Heart left ventricle (tissue), 16 donors: ENCODE results near the gene DNM3. TPM values are rescaled to one million over a fixed set of nuclear protein-coding genes. Genes with fewer than 3 reads are reported as not detected.

Source experiments
- ATAC-seq, 4 donors: fragments of 200-7000 bp; cut with Tn5 transposase; one replicate each; pipeline ENCODE4 v1.9.1; 2020 to 2022; ENCODE audit warnings: moderate library complexity in 4 of 4, mild to moderate bottlenecking in 3 of 4, moderate number of reproducible peaks in 1 of 4
- DNase-seq, 5 donors: peaks; one replicate each; pipeline ENCODE4 v3.0.0-alpha.2; 2020
- H3K27ac ChIP-seq, 12 donors: fragments of 200-600 bp; sonication (generic) in 4 of 12; one replicate each; pipeline versions ENCODE4 v1.5.0 to v1.8.0; 2016 to 2022; ENCODE audit warnings: mild to moderate bottlenecking in 2 of 12
- H3K27me3 ChIP-seq, 9 donors: fragments of 200-600 bp; sonication (generic) in 2 of 9; one replicate each; pipeline versions ENCODE4 v1.5.1 to v1.8.0; 2016 to 2022; ENCODE audit warnings: mild to moderate bottlenecking in 3 of 9
- H3K36me3 ChIP-seq, 9 donors: fragments of 200-600 bp; sonication (generic) in 2 of 9; one replicate each; pipeline versions ENCODE4 v1.5.0 to v1.8.0; 2018 to 2022; ENCODE audit warnings: mild to moderate bottlenecking in 2 of 9
- H3K4me1 ChIP-seq, 12 donors: fragments of 200-600 bp; sonication (generic) in 4 of 12; one replicate each; pipeline versions ENCODE4 v1.5.0 to v1.8.0; 2016 to 2022; ENCODE audit warnings: mild to moderate bottlenecking in 3 of 12
- H3K4me3 ChIP-seq, 12 donors: fragments of 200-600 bp; sonication (generic) in 4 of 12; one replicate each; pipeline versions ENCODE4 v1.5.0 to v1.8.0; 2017 to 2022; ENCODE audit warnings: mild to moderate bottlenecking in 9 of 12, moderate library complexity in 4 of 12
- H3K9me3 ChIP-seq, 12 donors: fragments of 200-600 bp; sonication (generic) in 4 of 12; one replicate each; pipeline versions ENCODE4 v1.5.0 to v1.8.0; 2016 to 2022; ENCODE audit warnings: mild to moderate bottlenecking in 1 of 12
- CTCF ChIP-seq, 12 donors: fragments of 200-600 bp; sonication (generic) in 4 of 12; IDR thresholded peaks; one replicate each; pipeline versions ENCODE4 v1.5.0 to v1.8.0; 2018 to 2022; ENCODE audit warnings: antibody characterized with exemption in 12 of 12, mild to moderate bottlenecking in 5 of 12
- POLR2A ChIP-seq, 2 donors: fragments of 450-650 bp; IDR thresholded peaks; one replicate each; pipeline ENCODE4 v1.6.1; 2017; ENCODE audit warnings: antibody characterized with exemption in 2 of 2, mild to moderate bottlenecking in 2 of 2, moderate library complexity in 2 of 2
- WGBS, 4 donors: extraction: QIAGEN DNeasy Blood & Tissue Kit in 2 of 4; methylation state at CpG; one replicate each; pipeline versions ENCODE4 v1.1.5 to v1.1.7; 2013 to 2018; 5-methylcytosine and 5-hydroxymethylcytosine counted together
- intact Hi-C, 10 donors: fragments of 100-400 bp; cut with DNase I; formaldehyde crosslinking; loops; one replicate each; pipeline versions ENCODE4 v1.11.1 to v1.14.2; 2022
- polyA plus RNA-seq, 2 donors: library from polyadenylated mRNA; stranded (reverse); fragments of 200-250 nt; gene quantifications; one replicate each; pipeline ENCODE4 v1.2.3, GENCODE V29; 2013
- total RNA-seq, 9 donors: library from RNA; depleted of rRNA in 2 of 9; stranded (reverse); fragments of >200 nt in 2 of 9; fragmentation: NEBNext Ultra II Directional in 3 of 9; extraction: Animal tissue kit (Norgen Biotek cat#: 25700) in 3 of 9; gene quantifications; one replicate each; pipeline versions ENCODE4 v1.1.0 to v1.2.4, GENCODE V29; 2016 to 2023
- donor health status: ischemic (EF 13 %, LVEDD 7.1; RV severe dilation, severe dysfunction).
- donor health status: healthy with polysubstance abuse.
- donor health status: DM: no; HTN: yes; CAD: no.
- donor health status: DM: no; HTN: no; CAD: no.
- donor health status: ischemic (EF 25% LVEDD 6.9; RV normal size, moderate dysfunction).
- donor health status: ischemic (EF 25% LVEDD 5.7; RV mildly dilated, moderate dysfunction).
- donor health status: healthy.
- donor health status: DM: yes; HTN: yes; CAD: no.
- donor health status: ischemic (EF 35%, LVEDD 5.7; RV mildly dilated, moderate dysfunction).
- donor health status: nonischemic (EF 11% LVEDD 7.7; RV severe dilation, severe dysfunction).
- donor health status: DM: yes; HTN: yes; CAD: no.
- donor health status: PGD.
- donor health status: ischemic (EF 29% LVEDD 5.4; RV normal size, mild dysfunction).
- donor health status: nonischemic (EF 23%, LVEDD 6.1; RV moderate dilation, normal function).

DNM3 gene
- total and polyA plus RNA-seq, 11 donors = 0.44 to 3.9 (median 1.9) TPM

- Histone ChIP-seq H3K9me3 (no peaks in the 10 kb centered on the region), H3K4me1 (peaks cover 0 to 40% (median 10%) of the 10 kb centered on the region in 12 donors), H3K36me3 (peaks cover 0 to 24% (median 17%) of the 10 kb centered on the region in 9 donors), H3K27me3 (no peaks in the 10 kb centered on the region), H3K4me3 (no peak overlapping the region), H3K27ac (no peak overlapping the region)
- intact Hi-C loops = loop anchor here in 7 of 10 donors (1.0 to 10.0 kb wide), 5 partner anchors 181 to 643 kb away; partner anchors contain the start of gene PIGC (in 2 of the 7)
- no peak for DNase-seq
- ATAC-seq = peak in 3 of 4 donors; percentile 33 to 46 (median 44)
- TF ChIP-seq POLR2A (IDR thresholded peaks at IDR 0.05) (no peak), CTCF (IDR thresholded peaks at IDR 0.05) (peak; percentile 57 to 84 (median 78))
- 0 to 8% (median 3%) methylated on average over 2 of the region's 2 CpGs for WGBS, 4 donors
Observed at GRCh38 chr1:171801487-171801891, 39.8 kb upstream of the DNM3 start.

- no peak for ATAC-seq
- Histone ChIP-seq H3K4me1 (peaks cover 0 to 40% (median 10%) of the 10 kb centered on the region in 12 donors), H3K27me3 (no peaks in the 10 kb centered on the region), H3K9me3 (no peaks in the 10 kb centered on the region), H3K27ac (no peak overlapping the region), H3K36me3 (peaks cover 0 to 17% (median 10%) of the 10 kb centered on the region in 9 donors), H3K4me3 (no peak overlapping the region)
- no peak for TF ChIP-seq CTCF (IDR thresholded peaks at IDR 0.05)
- DNase-seq = no peak
- WGBS, 4 donors = 94 to 98% (median 96%) methylated on average over 3 of the region's 3 CpGs
- intact Hi-C loops = loop anchor here in 5 of 10 donors (2.0 to 10.0 kb wide), 4 partner anchors 181 to 643 kb away; partner anchors contain the start of gene PIGC (in 2 of the 5)
Observed at GRCh38 chr1:171802207-171802606, 39.1 kb upstream of the DNM3 start.

GRCh38 chr1:171803045-171803444 is 38.3 kb upstream of the DNM3 start:
- Histone ChIP-seq H3K27me3 (no peaks in the 10 kb centered on the region), H3K9me3 (no peaks in the 10 kb centered on the region), H3K4me3 (no peak overlapping the region), H3K27ac (no peak overlapping the region), H3K36me3 (peaks cover 0 to 9% (median 2%) of the 10 kb centered on the region in 9 donors), H3K4me1 (peaks cover 0 to 40% (median 10%) of the 10 kb centered on the region in 12 donors)
- 37 to 49% (median 43%) methylated on average over 2 of the region's 2 CpGs for WGBS, 4 donors
- intact Hi-C loops = loop anchor here in 5 of 10 donors (2.0 to 10.0 kb wide), 4 partner anchors 180 to 642 kb away; partner anchors contain the start of gene PIGC (in 2 of the 5)
- peak in 2 of 4 donors; percentile 44 to 74 for ATAC-seq
- no peak for TF ChIP-seq CTCF (IDR thresholded peaks at IDR 0.05)
- TF ChIP-seq POLR2A (IDR thresholded peaks at IDR 0.05) = no peak
- DNase-seq = no peak

- TF ChIP-seq CTCF (IDR thresholded peaks at IDR 0.05) = no peak
- TF ChIP-seq POLR2A (IDR thresholded peaks at IDR 0.05) = no peak
- Histone ChIP-seq H3K4me1 (peaks cover 0 to 40% (median 10%) of the 10 kb centered on the region in 12 donors), H3K36me3 (peaks cover 0 to 4% (median 0%) of the 10 kb centered on the region in 9 donors), H3K27ac (peak overlapping the region in 1 of 12 donors; percentile 6), H3K9me3 (no peaks in the 10 kb centered on the region), H3K4me3 (no peak overlapping the region), H3K27me3 (no peaks in the 10 kb centered on the region)
- intact Hi-C loops = loop anchor here in 5 of 10 donors (2.0 to 10.0 kb wide), 4 partner anchors 179 to 641 kb away; partner anchors contain the start of gene PIGC (in 2 of the 5)
- no peak for DNase-seq
- WGBS, 4 donors = 91 to 94% (median 93%) methylated on average over 17 of the region's 17 CpGs
- no peak for ATAC-seq
Observed at GRCh38 chr1:171803461-171804022, 37.8 kb upstream of the DNM3 start.
